Prostate gland (tissue), 2 donors: ENCODE results near the gene RUNX3. TPM values are rescaled to one million over a fixed set of nuclear protein-coding genes. Genes with fewer than 3 reads are reported as not detected.

ENCODE experiments used
- DNase-seq: peaks from one replicate; pipeline ENCODE4 v3.0.0-alpha.2; 2019; ENCODE audit warnings: low spot score
- H3K27ac ChIP-seq, 2 donors: fragments of 200-600 bp; sonication (generic); 2 replicates each; pipeline ENCODE4 v1.5.1; 2017 to 2019
- H3K27me3 ChIP-seq: fragments of 200-600 bp; sonication (generic); replicated peaks from 2 replicates; pipeline ENCODE4 v1.5.1; 2019; ENCODE audit not compliant: insufficient read depth
- H3K36me3 ChIP-seq, 2 donors: fragments of 200-600 bp; sonication (generic); 1 replicate in 1 of 2; 2 replicates in 1 of 2; pipeline versions ENCODE4 v1.5.1 to v1.8.1; 2017 to 2019
- H3K4me1 ChIP-seq: fragments of 200-600 bp; sonication (generic); replicated peaks from 2 replicates; pipeline ENCODE4 v1.5.1; 2019
- H3K4me3 ChIP-seq, 2 donors: fragments of 200-600 bp; sonication (generic); 2 replicates each; pipeline ENCODE4 v1.5.1; 2017 to 2019
- H3K9me3 ChIP-seq: fragments of 200-600 bp; sonication (generic); 2 replicates; pipeline ENCODE4 v1.5.1; 2017
- CTCF ChIP-seq, 4 experiments: fragments of 200-600 bp in 2 of 4; fragments of 450-650 bp in 2 of 4; sonication (generic) in 2 of 4; IDR thresholded peaks; 1 replicate in 3 of 4; 2 replicates in 1 of 4; pipeline ENCODE4 v1.5.1; 2016 to 2019; ENCODE audit warnings: antibody characterized with exemption in 4 of 4, mild to moderate bottlenecking in 2 of 4, moderate library complexity in 2 of 4
- POLR2A ChIP-seq: fragments of 450-650 bp; IDR thresholded peaks from one replicate; pipeline ENCODE4 v1.6.1; 2016; ENCODE audit warnings: antibody characterized with exemption, mild to moderate bottlenecking
- POLR2AphosphoS5 ChIP-seq: sonication (generic); formaldehyde crosslinking; IDR thresholded peaks from one replicate; pipeline ENCODE4 v1.6.1; 2017; ENCODE audit warnings: antibody characterized with exemption
- WGBS: methylation state at CpG from one replicate; pipeline ENCODE4 v1.1.5; 2018; 5-methylcytosine and 5-hydroxymethylcytosine counted together
- intact Hi-C: fragments of 100-400 bp; cut with DNase I; formaldehyde crosslinking; loops from one replicate; pipeline ENCODE4 v1.14.2; 2022
- total RNA-seq, 2 donors: library from RNA; depleted of rRNA; stranded (reverse); fragments of >200 nt; gene quantifications; one replicate each; pipeline ENCODE4 v1.1.0, GENCODE V29; 2016

The RUNX3 gene
- total RNA-seq, 2 donors from 2014 or later = 2.5 to 3.4 TPM

DNA sequence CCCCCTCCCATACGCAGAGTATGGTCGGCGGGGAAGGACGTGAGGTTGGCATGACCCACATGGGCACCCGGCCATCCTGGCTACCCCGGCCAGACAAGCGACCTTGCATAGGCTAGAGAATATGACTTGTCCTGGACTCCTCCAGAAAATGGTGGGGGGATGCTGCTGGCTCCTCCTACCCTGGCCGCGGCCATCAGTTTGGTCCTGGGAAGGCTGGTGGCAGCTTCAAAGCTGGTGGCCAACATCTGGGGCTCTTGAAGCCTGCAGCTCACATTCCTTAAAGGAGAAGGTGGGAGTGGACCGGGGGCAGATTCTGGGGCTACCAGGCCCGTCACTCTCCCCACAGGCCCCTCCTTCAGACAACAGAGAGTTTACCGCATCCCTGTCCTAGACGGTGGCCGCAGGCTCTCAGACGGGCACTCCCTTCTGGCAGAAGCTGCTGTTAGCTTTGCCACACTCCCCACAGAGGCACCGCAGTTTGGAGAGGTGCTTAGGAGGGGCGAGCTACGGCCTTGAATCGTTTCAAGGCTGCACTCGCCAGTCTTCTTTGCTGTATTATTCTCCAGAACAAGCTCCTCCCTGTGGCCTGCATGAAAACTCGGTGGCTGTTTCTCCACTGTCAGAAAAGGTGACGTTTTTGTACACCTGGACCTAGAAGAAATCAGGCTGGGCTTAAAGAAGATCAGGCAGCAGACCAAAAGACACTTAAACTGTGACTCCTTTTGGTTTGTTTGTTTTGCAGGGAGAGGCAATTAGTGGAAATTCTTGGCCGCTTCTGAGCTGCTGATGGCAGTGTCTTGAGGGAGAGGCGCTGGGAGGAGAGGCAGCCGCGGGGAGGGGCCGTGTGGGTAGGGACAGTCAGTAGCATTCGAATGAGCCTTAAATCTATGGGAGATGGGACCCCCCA, 68.0 kb downstream of the RUNX3 start:
- TF ChIP-seq POLR2A = no peak
- TF ChIP-seq CTCF (IDR thresholded peaks at IDR 0.05) = no peak
- peak; percentile 14 for TF ChIP-seq POLR2AphosphoS5
- Histone ChIP-seq H3K27me3 (no peaks in the 10 kb centered on the region), H3K27ac (no peak overlapping the region), H3K4me1 (no peaks in the 10 kb centered on the region), H3K4me3 (no peak overlapping the region), H3K36me3 (no peaks in the 10 kb centered on the region), H3K9me3 (no peaks in the 10 kb centered on the region)
- WGBS = 41% methylated on average over 28 of the region's 28 CpGs
- intact Hi-C loops = no loop called here
- no peak for DNase-seq

DNA sequence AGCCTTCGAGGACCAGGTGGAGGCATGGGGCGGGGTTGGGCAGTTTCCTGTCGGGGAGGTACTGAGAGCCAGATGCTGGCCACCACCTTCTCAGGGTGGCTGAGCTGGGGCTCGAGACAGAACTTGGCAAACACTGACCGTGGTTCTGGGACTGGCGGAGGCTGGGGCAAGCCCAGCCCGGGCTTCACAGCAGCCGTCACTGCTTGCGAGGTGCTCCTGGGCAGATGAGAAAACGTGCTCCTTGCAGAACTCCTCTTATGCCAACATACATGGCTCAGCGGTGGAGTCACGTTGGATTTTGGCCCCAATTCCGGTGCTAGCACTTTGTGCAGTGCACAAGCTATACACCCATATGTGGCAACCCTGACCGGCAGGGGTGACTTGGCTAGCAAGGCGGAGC, 69.2 kb downstream of the RUNX3 start:
- Histone ChIP-seq H3K27me3 (no peaks in the 10 kb centered on the region), H3K9me3 (no peaks in the 10 kb centered on the region), H3K36me3 (no peaks in the 10 kb centered on the region), H3K4me3 (no peak overlapping the region), H3K4me1 (no peaks in the 10 kb centered on the region), H3K27ac (no peak overlapping the region)
- no peak for TF ChIP-seq POLR2AphosphoS5
- no peak for TF ChIP-seq POLR2A
- no peak for TF ChIP-seq CTCF (IDR thresholded peaks at IDR 0.05)
- 76% methylated on average over 15 of the region's 15 CpGs for WGBS
- no peak for DNase-seq
- intact Hi-C loops = no loop called here

GRCh38 chr1:24859063-24860010, 70.7 kb downstream of the RUNX3 start:
- H3K9me3 ChIP-seq = no peaks in the 10 kb centered on the region
- H3K4me1 ChIP-seq = peaks cover 1% of the 10 kb centered on the region
- H3K36me3 ChIP-seq = no peaks in the 10 kb centered on the region
- H3K27ac ChIP-seq = no peak overlapping the region
- no peaks in the 10 kb centered on the region for H3K27me3 ChIP-seq
- no peak overlapping the region for H3K4me3 ChIP-seq
- no peak for DNase-seq
- WGBS = 89% methylated on average over 10 of the region's 10 CpGs
- no peak for TF ChIP-seq CTCF (IDR thresholded peaks at IDR 0.05)
- TF ChIP-seq POLR2A = no peak
- TF ChIP-seq POLR2AphosphoS5 = no peak
- intact Hi-C loops = no loop called here

DNA sequence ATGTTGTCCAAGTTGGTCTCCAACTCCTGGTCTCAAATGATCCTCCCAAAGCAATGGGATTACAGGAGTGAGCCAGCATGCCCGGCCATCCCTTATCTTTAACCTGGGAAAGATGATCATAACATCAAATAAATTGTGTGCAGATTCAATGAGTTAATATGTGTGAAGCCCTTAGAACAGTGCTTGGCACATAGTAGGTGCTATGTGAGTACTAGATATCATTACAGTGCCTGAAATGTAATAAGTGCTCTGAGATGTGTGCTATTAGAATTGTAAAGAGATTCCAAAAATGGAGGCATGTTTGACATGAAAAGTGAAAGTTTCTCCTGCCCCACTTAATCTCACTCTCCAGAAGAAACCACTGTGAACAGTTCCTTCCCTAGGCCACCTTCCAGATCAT, 71.8 kb downstream of the RUNX3 start:
- no peak overlapping the region for H3K27ac ChIP-seq
- WGBS = 86% methylated on average over 1 of the region's 1 CpG
- H3K27me3 ChIP-seq = no peaks in the 10 kb centered on the region
- no peak for TF ChIP-seq POLR2AphosphoS5
- no peak for TF ChIP-seq CTCF (IDR thresholded peaks at IDR 0.05)
- TF ChIP-seq POLR2A = no peak
- no peaks in the 10 kb centered on the region for H3K9me3 ChIP-seq
- DNase-seq = no peak
- intact Hi-C loops = no loop called here
- peaks cover 4% of the 10 kb centered on the region for H3K4me1 ChIP-seq
- no peaks in the 10 kb centered on the region for H3K36me3 ChIP-seq
- H3K4me3 ChIP-seq = no peak overlapping the region
